Measurements from ENCODE around the gene ZNRF1. TPM values are rescaled to one million over a fixed set of nuclear protein-coding genes. Genes with fewer than 3 reads are reported as not detected.
A peak's percentile ranks its signal among the peaks of the same experiment; 100 is the strongest.

ZNRF1 gene
- total RNA-seq, 1 experiment from 2014 or later: 55.1 TPM

DNA sequence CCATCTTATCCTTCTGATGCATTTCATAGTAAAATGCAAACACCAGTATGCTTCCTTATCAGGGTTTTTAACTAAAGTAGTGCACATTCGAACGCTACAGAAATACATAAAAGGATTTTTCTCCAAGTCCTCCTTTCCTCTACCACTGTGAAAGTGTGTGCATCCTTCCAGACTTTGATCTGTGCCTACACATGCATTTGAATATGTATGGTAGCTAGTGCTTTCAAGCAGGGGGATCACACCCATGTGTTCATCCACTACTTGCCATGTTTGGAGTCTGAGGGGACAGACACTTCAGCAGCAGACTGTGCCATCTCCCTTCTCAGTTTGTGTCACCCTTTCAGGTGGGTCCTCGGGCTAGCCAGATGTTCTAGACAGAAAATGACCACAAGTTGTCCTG, 102.8 kb downstream of the ZNRF1 start:
- BruUV-seq (replicated peaks): no TSS peak

DNA sequence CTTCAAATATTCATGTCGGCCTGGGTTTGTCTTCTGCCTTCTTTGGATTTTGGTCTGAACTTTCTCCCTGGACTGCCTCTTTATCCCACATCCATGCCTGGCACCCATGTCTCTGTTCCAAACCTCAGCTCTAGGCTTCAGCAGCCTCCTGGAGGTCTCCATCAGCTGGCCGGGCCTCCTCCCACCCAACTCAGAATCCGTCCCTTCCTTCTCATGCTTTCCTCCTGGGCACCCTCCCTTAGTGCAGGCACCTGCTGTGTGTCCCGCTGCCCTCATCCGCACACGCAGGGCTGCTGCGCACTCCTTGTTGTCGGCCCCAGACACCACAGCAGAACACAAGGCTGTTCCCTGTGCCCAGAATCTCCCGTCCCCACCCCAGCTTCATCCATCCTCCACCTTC, 103.8 kb downstream of the ZNRF1 start:
- no peak for TF ChIP-seq EZH2 (IDR thresholded peaks at IDR 0.05; ENCODE audit: borderline replicate concordance, low read depth, low read length, poor library complexity, severe bottlenecking)
- intact Hi-C loops (cut with micrococcal nuclease; ENCODE audit: unreplicated experiment): no loop called here
- Histone ChIP-seq H3K4me3 (ENCODE audit: low read depth, low read length, poor library complexity, severe bottlenecking) (no peak overlapping the region), H3K4me1 (ENCODE audit: insufficient read depth, low read length, poor library complexity, severe bottlenecking) (peaks cover 57% of the 10 kb centered on the region), H3K27me3 (replicated peaks; ENCODE audit: insufficient read depth, low read depth, low read length, poor library complexity) (no peaks in the 10 kb centered on the region), H3K9me3 (ENCODE audit: low read depth, low read length, poor library complexity, severe bottlenecking) (no peaks in the 10 kb centered on the region), H3K36me3 (ENCODE audit: insufficient read depth, low read length, poor library complexity, severe bottlenecking) (no peaks in the 10 kb centered on the region), H3K27ac (ENCODE audit: low read depth, low read length, poor library complexity, severe bottlenecking) (no peak overlapping the region)
- BruUV-seq (replicated peaks): no TSS peak
- no peak for DNase-seq (ENCODE audit: low spot score)
- ChIA-PET CTCF (no interaction called here), POLR2A (ENCODE audit: low non-redundant PET) (no interaction called here)

More for the DNA sequence above, 102.8 kb downstream of the ZNRF1 start:
- H3K27ac ChIP-seq (ENCODE audit: low read depth, low read length, poor library complexity, severe bottlenecking): no peak overlapping the region
- no peak for DNase-seq (ENCODE audit: low spot score)
- no peaks in the 10 kb centered on the region for H3K36me3 ChIP-seq (ENCODE audit: insufficient read depth, low read length, poor library complexity, severe bottlenecking)
- H3K9me3 ChIP-seq (ENCODE audit: low read depth, low read length, poor library complexity, severe bottlenecking): no peaks in the 10 kb centered on the region
- TF ChIP-seq, protein P1, sequence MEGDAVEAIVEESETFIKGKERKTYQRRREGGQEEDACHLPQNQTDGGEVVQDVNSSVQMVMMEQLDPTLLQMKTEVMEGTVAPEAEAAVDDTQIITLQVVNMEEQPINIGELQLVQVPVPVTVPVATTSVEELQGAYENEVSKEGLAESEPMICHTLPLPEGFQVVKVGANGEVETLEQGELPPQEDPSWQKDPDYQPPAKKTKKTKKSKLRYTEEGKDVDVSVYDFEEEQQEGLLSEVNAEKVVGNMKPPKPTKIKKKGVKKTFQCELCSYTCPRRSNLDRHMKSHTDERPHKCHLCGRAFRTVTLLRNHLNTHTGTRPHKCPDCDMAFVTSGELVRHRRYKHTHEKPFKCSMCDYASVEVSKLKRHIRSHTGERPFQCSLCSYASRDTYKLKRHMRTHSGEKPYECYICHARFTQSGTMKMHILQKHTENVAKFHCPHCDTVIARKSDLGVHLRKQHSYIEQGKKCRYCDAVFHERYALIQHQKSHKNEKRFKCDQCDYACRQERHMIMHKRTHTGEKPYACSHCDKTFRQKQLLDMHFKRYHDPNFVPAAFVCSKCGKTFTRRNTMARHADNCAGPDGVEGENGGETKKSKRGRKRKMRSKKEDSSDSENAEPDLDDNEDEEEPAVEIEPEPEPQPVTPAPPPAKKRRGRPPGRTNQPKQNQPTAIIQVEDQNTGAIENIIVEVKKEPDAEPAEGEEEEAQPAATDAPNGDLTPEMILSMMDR (conservative IDR thresholded peaks at IDR 0.05; ENCODE audit: low read depth, low read length): no peak
- no peak for TF ChIP-seq EZH2 (IDR thresholded peaks at IDR 0.05; ENCODE audit: borderline replicate concordance, low read depth, low read length, poor library complexity, severe bottlenecking)
- POLR2A ChIA-PET (ENCODE audit: low non-redundant PET): no interaction called here
- H3K4me3 ChIP-seq (ENCODE audit: low read depth, low read length, poor library complexity, severe bottlenecking): no peak overlapping the region
- CTCF ChIA-PET: no interaction called here
- no peaks in the 10 kb centered on the region for H3K27me3 ChIP-seq (replicated peaks; ENCODE audit: insufficient read depth, low read depth, low read length, poor library complexity)
- peaks cover 53% of the 10 kb centered on the region for H3K4me1 ChIP-seq (ENCODE audit: insufficient read depth, low read length, poor library complexity, severe bottlenecking)
- intact Hi-C loops (cut with micrococcal nuclease; ENCODE audit: unreplicated experiment): no loop called here

DNA sequence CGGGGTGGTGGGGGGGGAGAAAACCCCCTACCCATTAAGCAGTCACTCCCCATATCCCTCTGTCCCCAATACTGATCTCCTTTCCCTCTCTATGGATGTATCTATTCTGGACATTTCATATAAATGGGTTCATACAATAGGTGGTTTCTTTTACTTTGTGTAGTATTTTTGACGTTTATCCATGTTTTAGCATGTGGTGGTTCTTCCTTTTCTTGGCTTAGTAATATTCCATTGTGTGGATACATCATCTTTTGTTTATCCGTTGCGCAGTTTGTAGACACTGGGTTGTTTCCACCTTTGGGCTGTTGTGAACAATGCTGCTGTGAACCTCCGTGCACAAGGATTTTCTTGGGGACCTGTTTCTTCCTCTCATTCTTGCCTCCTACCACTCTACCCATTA, 105.2 kb downstream of the ZNRF1 start:
- intact Hi-C loops (cut with micrococcal nuclease; ENCODE audit: unreplicated experiment): no loop called here
- TF ChIP-seq EZH2 (IDR thresholded peaks at IDR 0.05; ENCODE audit: borderline replicate concordance, low read depth, low read length, poor library complexity, severe bottlenecking): no peak
- TF ChIP-seq, protein P1 (conservative IDR thresholded peaks at IDR 0.05; ENCODE audit: low read depth, low read length): no peak
- H3K27me3 ChIP-seq (replicated peaks; ENCODE audit: insufficient read depth, low read depth, low read length, poor library complexity): no peaks in the 10 kb centered on the region
- ChIA-PET CTCF (no interaction called here), POLR2A (ENCODE audit: low non-redundant PET) (no interaction called here)
- DNase-seq (ENCODE audit: low spot score): no peak
- no peaks in the 10 kb centered on the region for H3K9me3 ChIP-seq (ENCODE audit: low read depth, low read length, poor library complexity, severe bottlenecking)
- peaks cover 64% of the 10 kb centered on the region for H3K4me1 ChIP-seq (ENCODE audit: insufficient read depth, low read length, poor library complexity, severe bottlenecking)
- BruUV-seq (replicated peaks): no TSS peak
- H3K27ac ChIP-seq (ENCODE audit: low read depth, low read length, poor library complexity, severe bottlenecking): no peak overlapping the region
- H3K4me3 ChIP-seq (ENCODE audit: low read depth, low read length, poor library complexity, severe bottlenecking): no peak overlapping the region
- no peaks in the 10 kb centered on the region for H3K36me3 ChIP-seq (ENCODE audit: insufficient read depth, low read length, poor library complexity, severe bottlenecking)

DNA sequence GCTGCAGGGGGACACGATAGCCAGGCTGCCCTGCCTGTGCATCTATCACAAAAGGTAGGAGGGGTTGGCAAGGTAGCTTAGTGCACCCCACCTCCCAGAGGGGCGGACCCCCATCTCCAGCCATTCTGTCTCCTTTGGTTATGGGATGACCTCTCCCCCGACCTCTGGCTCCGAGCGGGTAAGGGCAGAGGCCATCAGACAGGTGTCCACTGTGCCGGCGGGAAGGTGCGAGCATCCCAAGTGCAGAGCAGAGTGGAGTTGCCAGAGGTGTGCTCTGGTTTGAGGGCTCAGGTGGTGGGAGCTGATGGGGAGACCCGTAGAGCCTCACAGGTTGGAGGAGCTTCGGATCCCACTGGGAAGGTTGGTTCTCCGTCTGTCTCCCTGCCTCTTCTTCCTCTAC, 106.0 kb downstream of the ZNRF1 start:
- Histone ChIP-seq H3K9me3 (ENCODE audit: low read depth, low read length, poor library complexity, severe bottlenecking) (no peaks in the 10 kb centered on the region), H3K4me1 (ENCODE audit: insufficient read depth, low read length, poor library complexity, severe bottlenecking) (peaks cover 64% of the 10 kb centered on the region), H3K27me3 (replicated peaks; ENCODE audit: insufficient read depth, low read depth, low read length, poor library complexity) (no peaks in the 10 kb centered on the region), H3K27ac (ENCODE audit: low read depth, low read length, poor library complexity, severe bottlenecking) (peak overlapping the region; percentile 83), H3K4me3 (ENCODE audit: low read depth, low read length, poor library complexity, severe bottlenecking) (no peak overlapping the region), H3K36me3 (ENCODE audit: insufficient read depth, low read length, poor library complexity, severe bottlenecking) (no peaks in the 10 kb centered on the region)
- no peak for TF ChIP-seq EZH2 (IDR thresholded peaks at IDR 0.05; ENCODE audit: borderline replicate concordance, low read depth, low read length, poor library complexity, severe bottlenecking)
- TF ChIP-seq, protein P1 (conservative IDR thresholded peaks at IDR 0.05; ENCODE audit: low read depth, low read length): no peak
- no TSS peak for BruUV-seq (replicated peaks)
- POLR2A ChIA-PET (ENCODE audit: low non-redundant PET): no interaction called here
- DNase-seq (ENCODE audit: low spot score): no peak
- CTCF ChIA-PET: no interaction called here
- intact Hi-C loops (cut with micrococcal nuclease; ENCODE audit: unreplicated experiment): no loop called here
